ENCODE results near the gene TRIM62.

DNA sequence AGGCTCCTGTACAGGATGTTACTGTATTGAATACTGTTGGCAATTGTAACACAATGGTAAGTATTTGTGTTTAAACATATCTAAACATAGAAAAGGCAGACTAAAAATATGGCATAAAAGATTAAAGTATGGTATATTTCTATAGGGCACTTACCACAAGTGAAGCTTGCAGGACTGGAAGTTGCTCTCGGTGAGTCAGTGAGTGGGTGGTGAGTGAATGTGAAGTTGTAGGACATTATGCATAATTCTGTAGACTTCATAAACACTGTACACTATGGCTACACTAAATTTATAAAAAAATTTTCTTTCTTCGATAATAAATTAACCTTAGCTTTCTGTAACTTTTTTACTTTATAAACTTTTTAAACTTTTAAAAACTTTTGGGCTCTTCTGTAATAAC lies 13.7 kb upstream of the TRIM62 start:
- TF ChIP-seq EZH2phosphoT487 (IDR thresholded peaks at IDR 0.05; ENCODE audit: low read depth, severe bottlenecking, unreplicated experiment) (no peak), EZH2 (IDR thresholded peaks at IDR 0.05; ENCODE audit: borderline replicate concordance) (no peak)

All from hepatocyte (in vitro differentiated cells).